Stimulated activated CD4-positive, alpha-beta T cell treated with anti-CD3 and anti-CD28 coated beads, Interleukin-4, amount 100 ng/mL, for 4 hours (primary cell): ENCODE data around the gene HCN1.
"Not testable (repeated sequence)": the region's sequence is repeated elsewhere in the genome, so short reads cannot be mapped to it uniquely, and the experiment has no call there.

Source experiments
- DNase-seq, 2 experiments: peaks; one replicate each; pipeline ENCODE4 v3.0.0-alpha.2; 2020

The HCN1 gene

GRCh38 chr5:45609661-45610060, 86.5 kb downstream of the HCN1 start:
- DNase-seq, result no peak

DNA sequence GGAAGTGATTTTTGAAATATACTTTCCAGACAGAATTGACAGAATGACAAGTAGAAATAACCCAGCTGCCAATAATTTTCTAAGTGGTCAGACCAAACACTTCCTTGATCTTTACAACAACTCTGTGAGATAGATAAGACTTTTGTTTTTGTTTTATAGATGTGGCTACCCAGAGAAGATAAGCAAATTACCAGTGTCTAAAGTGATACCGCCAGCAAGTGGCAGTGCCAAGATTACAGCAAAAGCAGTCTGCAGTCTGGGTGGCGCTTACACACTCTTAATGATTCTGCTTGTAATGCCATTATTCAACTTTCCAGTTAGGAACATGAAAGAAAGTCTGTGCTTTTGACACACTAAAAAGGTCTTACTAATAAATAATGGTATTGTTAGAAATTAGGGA, 92.1 kb downstream of the HCN1 start:
- DNase-seq, result no peak

DNA sequence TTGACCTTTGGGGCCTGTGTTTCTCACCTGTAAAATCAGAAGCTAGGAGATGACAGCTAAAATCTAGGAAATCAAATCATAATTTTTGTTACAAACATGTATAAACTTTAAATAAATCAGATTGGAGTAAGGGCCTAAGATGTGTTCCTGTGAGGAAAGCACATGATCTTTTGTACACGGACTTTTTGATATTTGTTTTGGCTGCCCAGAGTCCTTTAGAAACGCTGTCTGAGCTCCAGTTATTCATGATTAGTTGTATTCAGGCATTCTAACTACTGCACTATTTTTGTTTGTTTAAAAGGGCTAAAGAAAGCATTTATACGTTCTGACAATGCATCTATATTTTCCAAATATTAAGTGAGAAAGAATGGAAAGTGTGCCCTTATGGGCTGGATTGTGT, 94.8 kb downstream of the HCN1 start:
- DNase-seq, result no peak

DNA sequence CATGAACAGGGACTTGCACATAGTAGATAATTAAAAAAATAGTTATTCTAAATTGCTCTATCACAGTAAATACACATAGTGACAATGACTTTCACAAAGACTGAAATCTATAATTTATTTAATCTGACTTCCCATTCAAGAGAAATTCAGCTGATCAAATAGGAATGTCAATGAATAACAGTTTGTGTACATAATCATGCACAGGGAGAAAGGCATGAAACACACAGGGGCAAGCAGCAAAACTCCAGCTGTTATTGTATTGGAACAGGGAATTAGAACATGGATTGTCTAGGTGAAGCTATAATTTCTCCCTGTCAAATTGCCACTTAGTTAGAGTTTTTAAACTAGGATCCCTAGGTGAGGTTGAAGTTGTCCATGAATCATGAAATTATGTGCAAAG, 99.9 kb downstream of the HCN1 start:
- no peak for DNase-seq

DNA sequence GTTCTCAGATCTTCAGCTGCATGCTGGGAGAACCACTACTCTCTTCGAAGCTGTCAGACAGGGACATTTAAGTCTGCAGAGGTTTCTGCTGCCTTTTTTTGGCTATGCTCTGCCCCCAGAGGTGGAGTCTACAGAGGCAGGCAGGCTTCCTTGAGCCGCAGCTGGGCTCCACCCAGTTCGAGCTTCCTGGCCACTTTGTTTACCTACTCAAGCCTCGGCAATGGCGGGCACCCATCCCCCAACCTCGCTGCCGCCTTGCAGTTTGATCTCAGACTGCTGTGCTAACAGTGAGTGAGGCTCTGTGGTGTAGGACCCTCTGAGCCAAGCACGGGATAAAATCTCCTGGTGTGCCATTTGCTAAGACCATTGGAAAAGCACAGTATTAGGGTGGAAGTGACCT, 110.2 kb downstream of the HCN1 start:
- not testable (repeated sequence) for DNase-seq

DNA sequence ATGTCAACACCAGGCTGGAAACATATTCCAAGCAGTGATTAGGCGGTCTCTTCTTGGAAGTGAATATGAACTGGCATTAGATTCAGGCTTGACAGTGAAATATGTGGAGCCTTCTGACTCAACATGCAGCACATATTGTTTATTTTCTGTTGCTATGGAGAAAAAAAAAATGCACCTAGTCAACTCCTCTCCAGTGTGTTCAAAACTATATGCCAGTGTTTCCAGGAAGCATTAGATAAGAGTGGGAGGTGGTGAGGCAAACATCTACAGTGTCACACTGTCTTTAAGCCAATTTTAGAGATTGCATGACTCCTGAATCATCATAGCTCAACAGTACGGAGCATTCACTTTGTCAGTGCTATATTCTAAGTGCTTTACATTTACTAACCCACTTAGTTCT, 117.9 kb downstream of the HCN1 start:
- DNase-seq, result no peak

DNA sequence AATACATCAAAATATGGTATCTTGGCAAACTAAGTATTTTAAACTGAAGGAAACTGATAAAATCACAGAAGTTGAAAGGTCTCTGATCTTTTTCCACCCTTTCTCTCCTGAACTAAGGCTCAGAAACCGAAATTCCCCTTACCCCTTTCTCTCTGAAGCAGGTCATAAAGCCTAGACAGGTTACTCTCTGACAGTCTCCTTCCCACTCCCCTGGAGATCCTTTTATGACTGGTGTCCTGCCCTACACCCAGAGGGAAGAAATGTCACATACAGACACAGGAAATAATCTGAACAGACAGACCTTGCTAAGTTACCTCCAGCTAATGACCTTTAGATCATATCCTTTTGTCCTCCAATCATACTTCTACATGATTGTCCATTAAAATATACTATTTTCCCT, 127.4 kb downstream of the HCN1 start:
- no peak for DNase-seq

GRCh38 chr5:45542421-45542820, 153.8 kb downstream of the HCN1 start:
- DNase-seq, result no peak

GRCh38 chr5:45533663-45534062, 162.5 kb downstream of the HCN1 start:
- no peak for DNase-seq

DNA sequence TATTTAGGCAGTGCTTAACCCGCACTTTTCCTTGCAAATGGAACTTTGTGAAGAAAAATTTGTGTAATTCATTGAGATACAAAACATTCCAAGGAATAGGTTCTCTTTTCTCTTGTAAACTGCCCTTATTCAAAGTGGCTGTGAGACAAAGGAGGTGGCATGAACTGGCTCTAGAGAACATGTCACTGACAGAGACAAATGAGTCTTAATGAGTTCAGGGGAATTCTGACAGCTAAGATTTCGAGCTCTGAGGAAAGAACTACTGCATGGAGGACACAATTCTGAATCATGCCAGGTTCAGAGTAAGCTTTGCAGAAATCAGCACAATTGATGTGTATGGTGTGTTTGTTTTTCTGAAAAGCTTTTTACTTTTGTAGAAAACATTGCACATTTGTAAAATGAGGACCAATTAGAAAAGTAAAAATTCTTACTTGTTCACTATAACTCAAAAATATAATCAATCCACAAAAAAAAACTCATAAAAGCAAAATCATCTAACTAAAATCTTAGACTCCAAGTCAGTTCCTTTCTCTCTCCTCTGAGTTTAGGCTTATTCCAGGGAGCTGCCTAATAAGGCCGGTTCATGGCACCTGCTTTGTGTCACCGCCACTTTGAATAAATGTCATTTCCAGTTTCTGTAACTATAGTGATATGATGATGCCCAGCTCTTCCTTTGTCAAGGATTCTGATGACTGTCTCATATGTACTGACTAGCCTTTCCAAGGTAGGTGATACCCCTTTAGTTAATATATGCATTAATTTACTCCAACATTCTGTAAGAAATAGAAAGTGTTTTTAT, 163.2 kb downstream of the HCN1 start:
- DNase-seq, result no peak

GRCh38 chr5:45521067-45521466, 175.1 kb downstream of the HCN1 start:
- no peak for DNase-seq

DNA sequence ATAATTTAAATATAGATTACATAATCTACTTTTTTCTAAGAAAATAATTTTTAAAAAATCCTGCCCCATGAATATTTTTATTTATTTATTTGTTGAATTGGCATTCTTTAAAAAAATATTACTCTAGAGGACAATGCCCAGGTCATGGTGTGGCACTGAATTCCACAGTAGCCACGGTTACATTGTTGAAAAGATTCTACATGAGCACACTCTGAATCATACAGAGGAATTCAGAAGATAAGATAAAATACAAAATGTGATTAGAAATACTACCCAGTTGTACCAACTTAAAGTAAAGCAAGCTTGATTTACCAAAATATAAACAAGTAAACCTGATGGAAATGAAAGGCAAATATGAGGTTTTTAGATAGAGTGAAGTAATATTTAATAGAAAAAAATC, 183.7 kb downstream of the HCN1 start:
- no peak for DNase-seq

GRCh38 chr5:45509371-45509770, 186.8 kb downstream of the HCN1 start:
- no peak for DNase-seq

GRCh38 chr5:45508135-45508534, 188.0 kb downstream of the HCN1 start:
- DNase-seq, result no peak

DNA sequence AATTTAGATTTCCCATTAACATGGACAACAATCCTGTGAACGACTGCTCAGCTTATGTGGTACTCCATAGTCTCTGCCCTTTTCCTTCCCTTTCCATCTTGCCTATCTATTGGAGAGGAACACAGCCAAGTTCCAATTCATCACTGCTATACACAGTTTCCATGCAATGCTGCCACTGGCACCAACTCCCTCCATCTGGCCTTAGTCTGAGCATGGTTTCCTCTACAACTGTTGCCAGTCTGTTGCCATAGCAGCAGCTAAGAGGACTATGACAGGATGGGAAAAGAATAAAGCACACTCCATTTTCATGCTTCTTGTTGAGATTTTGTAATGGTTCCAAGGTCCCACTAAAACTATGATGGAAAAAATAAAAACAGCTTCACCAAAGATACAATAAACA, 189.0 kb downstream of the HCN1 start:
- DNase-seq, result no peak

GRCh38 chr5:45499006-45499405, 197.2 kb downstream of the HCN1 start:
- not testable (repeated sequence) for DNase-seq

- DNase-seq, result no peak
Measured at GRCh38 chr5:45491368-45491767, 204.8 kb downstream of the HCN1 start.

- DNase-seq, result no peak
Measured at GRCh38 chr5:45484781-45485180, 211.4 kb downstream of the HCN1 start.

GRCh38 chr5:45454114-45454513, 242.1 kb downstream of the HCN1 start:
- DNase-seq, result no peak

- not testable (repeated sequence) for DNase-seq
Measured at GRCh38 chr5:45444856-45445255, 251.3 kb downstream of the HCN1 start.

DNA sequence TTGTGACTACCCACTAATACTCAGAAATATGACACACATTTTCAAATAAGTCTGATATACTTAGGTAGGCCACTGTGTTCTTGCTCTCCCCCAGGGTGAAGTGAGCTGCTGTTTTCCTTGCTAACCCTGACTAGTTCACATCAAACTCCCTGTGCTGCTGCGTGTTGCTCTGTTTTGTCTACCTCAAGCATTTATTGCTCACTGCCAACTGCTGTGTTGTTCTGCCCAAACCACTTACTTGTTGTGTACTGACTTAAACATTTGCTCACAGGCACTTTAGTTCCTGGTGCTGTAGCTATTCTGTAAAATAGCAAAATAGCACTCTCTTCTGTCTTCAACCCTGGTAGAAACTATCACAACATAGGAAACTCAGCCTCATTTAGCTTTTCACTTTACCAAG, 255.7 kb downstream of the HCN1 start:
- DNase-seq, result no peak

DNA sequence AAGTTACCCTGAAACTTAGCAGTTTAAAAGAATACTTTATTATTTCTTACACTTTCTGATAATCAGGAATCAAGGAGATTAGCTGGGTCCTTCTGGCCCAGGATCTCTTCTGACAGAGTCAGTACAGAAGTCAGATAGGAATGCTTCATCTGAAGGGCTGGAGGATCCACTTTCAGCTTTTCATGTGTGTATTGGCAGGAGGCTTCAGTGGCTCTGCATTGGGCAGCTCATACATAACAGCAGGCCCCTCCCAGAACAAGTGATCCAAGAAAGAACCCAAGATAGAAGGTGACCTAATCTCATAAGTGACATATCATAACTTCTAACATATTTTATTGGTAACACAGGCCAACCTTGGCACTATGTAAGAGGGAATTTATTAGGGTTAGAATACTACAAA, 258.4 kb downstream of the HCN1 start:
- no peak for DNase-seq

GRCh38 chr5:45417285-45417998, 278.7 kb downstream of the HCN1 start:
- DNase-seq, result no peak
